GM18502 (cell line): Measurements from ENCODE around the gene NLRP4.

Experiments
- ATAC-seq: cut with Tn5 transposase; IDR thresholded peaks from one replicate; pipeline ENCODE4 v1.9.1; 2021; ENCODE audit warnings: mild to moderate bottlenecking; ENCODE audit not compliant: unreplicated experiment, poor library complexity

NLRP4 gene, protein sequence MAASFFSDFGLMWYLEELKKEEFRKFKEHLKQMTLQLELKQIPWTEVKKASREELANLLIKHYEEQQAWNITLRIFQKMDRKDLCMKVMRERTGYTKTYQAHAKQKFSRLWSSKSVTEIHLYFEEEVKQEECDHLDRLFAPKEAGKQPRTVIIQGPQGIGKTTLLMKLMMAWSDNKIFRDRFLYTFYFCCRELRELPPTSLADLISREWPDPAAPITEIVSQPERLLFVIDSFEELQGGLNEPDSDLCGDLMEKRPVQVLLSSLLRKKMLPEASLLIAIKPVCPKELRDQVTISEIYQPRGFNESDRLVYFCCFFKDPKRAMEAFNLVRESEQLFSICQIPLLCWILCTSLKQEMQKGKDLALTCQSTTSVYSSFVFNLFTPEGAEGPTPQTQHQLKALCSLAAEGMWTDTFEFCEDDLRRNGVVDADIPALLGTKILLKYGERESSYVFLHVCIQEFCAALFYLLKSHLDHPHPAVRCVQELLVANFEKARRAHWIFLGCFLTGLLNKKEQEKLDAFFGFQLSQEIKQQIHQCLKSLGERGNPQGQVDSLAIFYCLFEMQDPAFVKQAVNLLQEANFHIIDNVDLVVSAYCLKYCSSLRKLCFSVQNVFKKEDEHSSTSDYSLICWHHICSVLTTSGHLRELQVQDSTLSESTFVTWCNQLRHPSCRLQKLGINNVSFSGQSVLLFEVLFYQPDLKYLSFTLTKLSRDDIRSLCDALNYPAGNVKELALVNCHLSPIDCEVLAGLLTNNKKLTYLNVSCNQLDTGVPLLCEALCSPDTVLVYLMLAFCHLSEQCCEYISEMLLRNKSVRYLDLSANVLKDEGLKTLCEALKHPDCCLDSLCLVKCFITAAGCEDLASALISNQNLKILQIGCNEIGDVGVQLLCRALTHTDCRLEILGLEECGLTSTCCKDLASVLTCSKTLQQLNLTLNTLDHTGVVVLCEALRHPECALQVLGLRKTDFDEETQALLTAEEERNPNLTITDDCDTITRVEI

DNA sequence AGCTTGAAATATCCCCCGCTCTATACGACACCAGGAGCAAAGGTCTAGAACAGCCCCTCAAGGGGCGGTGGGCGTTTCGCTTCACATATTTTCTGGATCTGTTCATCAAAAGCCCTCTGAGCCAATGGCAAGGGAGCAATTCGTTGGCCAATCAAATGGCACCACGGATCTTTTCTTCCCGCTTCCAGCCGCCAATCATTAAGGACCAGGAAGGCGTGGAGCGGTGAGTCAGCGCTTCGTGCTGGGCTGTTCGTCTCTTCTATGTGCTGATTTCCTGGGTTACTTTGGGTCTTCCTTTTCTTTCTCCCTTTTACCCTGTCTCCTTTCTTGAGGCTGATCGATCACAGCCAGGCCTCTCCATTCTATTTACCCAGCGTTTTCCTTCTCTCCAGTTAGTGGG lies at the start of gene NLRP4:
NLRP4 (plus strand) TSS at position 201 of the 400 bp plus-strand sequence. CDS start 15,541 bp downstream, outside the sequence.
- ATAC-seq = no peak

- ATAC-seq = no peak
Observed at GRCh38 chr19:55795021-55795420, 41.3 kb upstream of the NLRP4 start.

GRCh38 chr19:55801416-55801815 lies 34.9 kb upstream of the NLRP4 start:
- no peak for ATAC-seq

GRCh38 chr19:55802281-55802680 lies 34.1 kb upstream of the NLRP4 start:
- no peak for ATAC-seq

DNA sequence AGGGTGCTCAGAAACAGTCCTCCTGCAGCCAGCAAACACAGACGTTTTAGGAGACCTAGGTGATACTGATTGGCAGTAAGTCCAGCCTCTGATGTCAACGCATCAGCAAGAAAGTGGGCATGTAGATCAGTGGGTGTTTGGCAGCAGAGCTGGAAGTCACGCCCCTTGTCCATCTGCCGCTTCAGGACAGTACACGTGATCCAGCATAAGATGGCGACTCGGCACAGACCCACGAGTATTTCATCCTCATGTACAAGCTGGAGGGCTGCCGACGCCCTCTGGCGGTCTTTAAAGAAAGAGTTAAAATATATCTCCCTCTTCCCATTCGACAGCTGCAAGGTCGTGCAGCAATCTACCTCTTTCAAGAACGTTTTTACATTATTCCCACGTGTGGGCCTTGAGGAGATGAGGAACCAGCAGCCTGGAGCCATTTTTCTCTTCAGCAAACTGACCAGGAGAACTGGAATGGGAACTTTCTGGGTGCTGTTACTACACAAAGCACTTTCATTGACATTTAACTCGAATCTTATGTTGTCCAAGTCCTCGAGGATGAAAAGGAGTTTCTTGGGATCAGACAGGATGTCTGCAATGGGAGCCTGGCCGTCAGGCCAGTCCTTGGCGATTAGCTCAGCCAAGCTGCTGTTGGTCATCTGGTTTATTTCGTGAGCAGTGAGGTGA lies 26.8 kb upstream of the NLRP4 start:
- no peak for ATAC-seq

DNA sequence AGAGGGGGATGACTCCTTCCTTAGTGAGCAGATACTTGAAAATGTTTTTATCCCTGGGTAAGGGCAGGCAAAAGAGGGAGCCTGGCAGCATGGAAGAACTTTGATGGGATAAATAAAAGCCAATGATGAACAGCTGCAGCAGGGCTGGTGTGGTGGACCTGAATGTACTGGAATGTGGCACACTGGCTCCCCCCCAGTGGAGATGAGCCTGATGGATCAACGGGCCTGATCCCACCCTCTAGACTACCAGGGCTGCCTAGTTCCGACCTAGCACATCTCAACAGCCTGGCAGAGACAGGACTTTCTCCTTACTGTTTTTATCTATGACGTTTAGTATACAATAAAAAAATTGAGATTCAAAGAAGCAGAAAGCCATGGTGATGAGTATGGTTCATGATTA lies 25.0 kb upstream of the NLRP4 start:
- no peak for ATAC-seq

- no peak for ATAC-seq
Observed at GRCh38 chr19:55812449-55812848, 23.9 kb upstream of the NLRP4 start.

DNA sequence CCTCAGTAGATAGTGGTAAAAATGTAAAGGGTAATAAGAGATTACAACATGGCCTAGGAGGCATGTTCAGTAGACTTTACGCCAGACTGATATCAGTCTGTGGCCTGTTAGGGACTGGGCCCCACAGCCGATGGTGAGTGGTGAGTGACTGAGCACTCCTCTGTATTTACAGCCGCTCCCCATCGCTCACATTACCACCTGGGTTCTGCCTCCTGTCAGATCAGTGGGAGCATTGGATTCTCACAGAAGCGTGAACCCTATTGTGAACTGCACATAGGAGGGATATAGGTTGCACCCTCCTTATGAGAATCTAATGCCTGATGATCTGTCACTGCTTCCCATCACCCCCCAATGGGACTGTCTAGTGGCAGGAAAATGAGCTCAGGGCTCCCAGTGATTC lies 22.4 kb upstream of the NLRP4 start:
- ATAC-seq = no peak

DNA sequence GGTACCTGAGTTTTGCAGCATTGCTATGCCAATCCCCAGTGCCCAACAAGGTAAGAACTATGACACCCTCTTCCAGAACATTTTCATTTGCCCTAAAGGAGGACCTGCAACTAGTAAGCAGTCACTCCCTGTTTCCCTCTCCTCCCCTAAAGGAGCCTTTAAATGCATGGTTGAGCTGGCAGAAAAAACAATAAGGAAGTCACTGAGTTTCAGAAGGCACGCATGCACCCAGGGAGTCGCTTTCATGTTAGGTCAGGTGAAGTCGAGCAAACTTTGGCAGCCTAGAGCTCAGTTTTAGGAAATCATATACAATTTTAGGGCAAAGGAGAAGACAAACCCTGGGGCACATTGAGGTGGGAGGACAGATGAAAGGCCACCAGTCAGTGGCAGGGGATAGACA lies 16.3 kb upstream of the NLRP4 start:
- peak; percentile 39 for ATAC-seq

- no peak for ATAC-seq
Observed at GRCh38 chr19:55830656-55831055, 5.7 kb upstream of the NLRP4 start.

- ATAC-seq = no peak
Observed at GRCh38 chr19:55831846-55832245, 4.5 kb upstream of the NLRP4 start, which contains the start of gene NLRP11. NLRP11 (minus strand) TSS chr19:55831999; CDS start chr19:55818174, 13,825 bp downstream.

- no peak for ATAC-seq
Observed at GRCh38 chr19:55832676-55833075, 3.7 kb upstream of the NLRP4 start.

DNA sequence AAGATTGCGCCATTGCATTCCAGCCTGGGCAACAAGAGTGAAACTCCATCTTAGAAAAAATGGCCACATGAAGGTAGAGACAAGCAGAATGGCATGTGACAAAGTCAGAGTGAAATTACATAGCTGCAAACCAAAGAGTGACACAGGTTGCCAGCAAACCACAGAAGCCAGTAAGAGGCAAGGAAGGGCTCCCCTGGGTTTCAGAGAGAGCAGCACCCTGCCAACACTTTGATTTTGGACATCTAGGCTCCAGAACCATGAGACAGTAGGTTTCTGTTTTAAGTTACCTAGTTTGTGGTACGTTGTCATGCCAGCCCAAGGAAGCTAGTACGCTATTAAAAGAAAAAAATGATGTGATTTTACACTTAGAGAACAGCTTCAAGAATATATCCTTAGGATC lies 1.9 kb downstream of the NLRP4 start:
- ATAC-seq = no peak

DNA sequence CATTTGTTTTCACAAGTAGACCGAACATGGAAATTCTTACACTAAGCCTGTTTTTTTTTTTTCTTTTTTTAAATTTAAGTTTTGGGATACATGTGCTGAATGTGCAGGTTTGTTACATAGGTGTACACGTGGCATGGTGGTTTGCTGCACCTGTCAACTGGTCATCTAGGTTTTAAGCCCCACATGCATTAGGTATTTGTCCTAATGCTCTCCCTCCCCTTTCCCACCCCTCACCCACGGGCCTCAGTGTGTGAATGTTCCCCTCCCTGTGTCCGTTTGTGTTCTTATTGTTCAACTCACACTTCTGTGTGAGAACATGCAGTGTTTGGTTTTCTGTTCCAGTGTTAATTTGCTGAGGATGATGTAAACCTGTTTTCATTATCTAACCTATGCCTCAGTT lies 2.6 kb downstream of the NLRP4 start:
- ATAC-seq = no peak

DNA sequence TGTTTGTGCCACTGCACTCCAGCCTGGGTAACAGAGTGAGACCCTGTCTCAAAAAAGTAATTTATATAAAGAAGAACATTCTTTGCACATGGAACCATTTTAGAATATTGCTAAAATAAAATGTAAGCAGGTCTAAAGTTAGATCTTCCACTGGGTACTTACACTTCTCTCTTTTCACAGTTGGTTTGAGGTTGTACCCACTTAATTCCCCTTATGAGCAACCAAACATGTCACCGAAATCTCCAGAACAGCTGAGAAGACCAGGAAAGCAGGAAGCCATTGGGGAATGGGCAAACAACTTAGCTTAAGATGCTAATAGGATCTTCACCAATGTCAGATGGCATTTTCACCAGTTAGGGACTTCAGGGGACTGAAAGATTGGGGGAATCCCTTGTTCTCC lies 18.8 kb downstream of the NLRP4 start:
- ATAC-seq = no peak

DNA sequence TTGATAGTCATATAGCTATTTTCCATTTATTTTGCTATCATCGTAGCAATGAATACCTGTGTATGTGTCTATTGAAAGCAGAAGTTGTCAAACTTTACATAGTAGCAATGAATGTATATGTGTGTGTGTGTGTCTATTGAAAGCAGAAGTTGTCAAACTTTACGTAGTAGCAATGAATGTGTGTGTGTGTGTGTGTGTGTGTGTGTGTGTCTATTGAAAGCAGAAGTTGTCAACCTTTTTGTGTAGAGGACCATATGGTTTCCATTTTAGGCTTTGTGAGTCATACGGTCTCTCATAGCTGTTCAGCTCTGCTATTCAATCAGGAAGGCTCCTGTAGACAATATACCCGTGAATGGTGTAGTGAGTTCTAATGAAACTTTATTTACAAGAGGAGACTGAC lies 20.8 kb downstream of the NLRP4 start:
- ATAC-seq = no peak

DNA sequence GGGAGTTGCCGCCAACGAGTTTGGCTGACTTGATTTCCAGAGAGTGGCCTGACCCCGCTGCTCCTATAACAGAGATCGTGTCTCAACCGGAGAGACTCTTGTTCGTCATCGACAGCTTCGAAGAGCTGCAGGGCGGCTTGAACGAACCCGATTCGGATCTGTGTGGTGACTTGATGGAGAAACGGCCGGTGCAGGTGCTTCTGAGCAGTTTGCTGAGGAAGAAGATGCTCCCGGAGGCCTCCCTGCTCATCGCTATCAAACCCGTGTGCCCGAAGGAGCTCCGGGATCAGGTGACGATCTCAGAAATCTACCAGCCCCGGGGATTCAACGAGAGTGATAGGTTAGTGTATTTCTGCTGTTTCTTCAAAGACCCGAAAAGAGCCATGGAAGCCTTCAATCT lies 21.6 kb downstream of the NLRP4 start:
- ATAC-seq = no peak

DNA sequence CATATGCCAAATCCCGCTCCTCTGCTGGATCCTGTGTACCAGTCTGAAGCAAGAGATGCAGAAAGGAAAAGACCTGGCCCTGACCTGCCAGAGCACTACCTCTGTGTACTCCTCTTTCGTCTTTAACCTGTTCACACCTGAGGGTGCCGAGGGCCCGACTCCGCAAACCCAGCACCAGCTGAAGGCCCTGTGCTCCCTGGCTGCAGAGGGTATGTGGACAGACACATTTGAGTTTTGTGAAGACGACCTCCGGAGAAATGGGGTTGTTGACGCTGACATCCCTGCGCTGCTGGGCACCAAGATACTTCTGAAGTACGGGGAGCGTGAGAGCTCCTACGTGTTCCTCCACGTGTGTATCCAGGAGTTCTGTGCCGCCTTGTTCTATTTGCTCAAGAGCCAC lies 22.1 kb downstream of the NLRP4 start:
- ATAC-seq = no peak

DNA sequence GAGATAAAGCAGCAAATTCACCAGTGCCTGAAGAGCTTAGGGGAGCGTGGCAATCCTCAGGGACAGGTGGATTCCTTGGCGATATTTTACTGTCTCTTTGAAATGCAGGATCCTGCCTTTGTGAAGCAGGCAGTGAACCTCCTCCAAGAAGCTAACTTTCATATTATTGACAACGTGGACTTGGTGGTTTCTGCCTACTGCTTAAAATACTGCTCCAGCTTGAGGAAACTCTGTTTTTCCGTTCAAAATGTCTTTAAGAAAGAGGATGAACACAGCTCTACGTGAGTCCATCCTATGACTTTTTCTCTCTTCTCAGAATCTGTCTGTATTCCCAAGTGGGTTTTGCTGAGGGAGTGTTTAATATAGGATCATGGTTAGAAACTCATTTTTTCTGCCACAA lies 22.6 kb downstream of the NLRP4 start:
- ATAC-seq = no peak

GRCh38 chr19:55866521-55866920 lies 30.2 kb downstream of the NLRP4 start:
- ATAC-seq = no peak

- no peak for ATAC-seq
Observed at GRCh38 chr19:55867101-55867500, 30.8 kb downstream of the NLRP4 start.
